Activated T-helper 1 cell treated with Interleukin-2 at 50 U/mL for 16 hours (primary cell): ENCODE data around the gene ATRIP.

Source experiments
- DNase-seq: peaks from one replicate; pipeline ENCODE4 v3.0.0-alpha.2; 2020; ENCODE audit warnings: low read depth

ATRIP gene

GRCh38 chr3:48504051-48504946 is 57.8 kb downstream of the ATRIP start, which contains the start of gene SHISA5:
Gene SHISA5 (minus strand): TSS chr3:48504174. CDS start chr3:48504094, 80 bp downstream.
- peak; percentile 40 for DNase-seq

GRCh38 chr3:48505146-48505545 is 58.6 kb downstream of the ATRIP start:
- no peak for DNase-seq

- DNase-seq = no peak
Observed at GRCh38 chr3:48505968-48506504, 59.5 kb downstream of the ATRIP start.

GRCh38 chr3:48507256-48508061 is 60.9 kb downstream of the ATRIP start:
- DNase-seq = peak; percentile 64

- DNase-seq = no peak
Observed at GRCh38 chr3:48511551-48511950, 65.0 kb downstream of the ATRIP start.

GRCh38 chr3:48514431-48515227 is 68.1 kb downstream of the ATRIP start:
- no peak for DNase-seq
